DMS53 treated with DMSO at 0.1 percent for 48 hours (cell line): ENCODE measurements around the gene POLDIP3.

Experiments used
- DNase-seq: peaks from one replicate; lab custom pipeline; 2025; ENCODE audit not compliant: unreplicated experiment; lab: John Stamatoyannopoulos, UW

Gene POLDIP3

DNA sequence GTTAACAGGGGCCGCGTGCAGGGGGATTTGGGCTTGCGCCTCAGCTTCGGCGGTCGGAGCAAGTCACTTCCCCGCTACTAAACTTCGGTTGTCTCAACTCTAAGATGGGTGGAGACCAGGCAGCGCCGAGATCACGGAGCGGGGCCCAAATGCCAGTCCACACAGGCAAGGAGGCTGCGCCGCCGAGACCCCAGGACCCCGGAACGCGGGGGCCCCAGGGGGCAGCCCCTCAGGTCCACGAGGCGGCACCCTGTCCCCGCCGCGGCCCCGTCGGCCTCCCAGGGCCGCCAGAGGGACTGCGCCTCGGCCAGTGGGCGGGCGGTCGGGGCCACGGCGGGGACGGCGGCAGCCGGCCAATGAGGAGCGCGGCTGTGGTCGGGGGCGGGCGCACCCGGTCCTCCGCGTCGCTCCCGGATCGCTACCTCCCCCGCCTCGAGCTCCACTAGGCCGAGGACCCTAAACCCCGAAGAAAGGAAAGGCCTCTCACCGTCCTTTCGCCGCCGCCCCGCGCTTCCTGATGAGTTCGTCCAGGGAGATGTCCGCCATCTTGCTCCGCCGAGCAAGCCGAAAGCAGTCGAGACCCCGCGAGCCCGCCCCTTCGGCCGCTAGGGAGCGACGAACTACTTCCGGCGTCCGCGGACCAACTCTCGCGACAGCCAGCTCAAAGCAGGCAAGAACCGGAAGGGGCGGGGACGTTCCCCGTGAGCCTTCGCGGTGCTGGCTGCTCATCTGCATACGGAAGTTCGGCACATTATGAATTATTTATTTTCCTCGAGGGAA, at the start of gene POLDIP3:
Gene POLDIP3 (minus strand): TSS at position 572 of the 780 bp plus-strand sequence. CDS start 26 bp downstream, at position 546.
- peak; percentile 83 for DNase-seq

GRCh38 chr22:42661985-42662831, 47.5 kb upstream of the POLDIP3 start:
- peak; percentile 39 for DNase-seq

GRCh38 chr22:42656578-42656977, 41.9 kb upstream of the POLDIP3 start:
- no peak for DNase-seq

- DNase-seq: peak; percentile 84
These were observed 41.0 kb upstream of the POLDIP3 start for GRCh38 chr22:42655693-42656092.

DNA sequence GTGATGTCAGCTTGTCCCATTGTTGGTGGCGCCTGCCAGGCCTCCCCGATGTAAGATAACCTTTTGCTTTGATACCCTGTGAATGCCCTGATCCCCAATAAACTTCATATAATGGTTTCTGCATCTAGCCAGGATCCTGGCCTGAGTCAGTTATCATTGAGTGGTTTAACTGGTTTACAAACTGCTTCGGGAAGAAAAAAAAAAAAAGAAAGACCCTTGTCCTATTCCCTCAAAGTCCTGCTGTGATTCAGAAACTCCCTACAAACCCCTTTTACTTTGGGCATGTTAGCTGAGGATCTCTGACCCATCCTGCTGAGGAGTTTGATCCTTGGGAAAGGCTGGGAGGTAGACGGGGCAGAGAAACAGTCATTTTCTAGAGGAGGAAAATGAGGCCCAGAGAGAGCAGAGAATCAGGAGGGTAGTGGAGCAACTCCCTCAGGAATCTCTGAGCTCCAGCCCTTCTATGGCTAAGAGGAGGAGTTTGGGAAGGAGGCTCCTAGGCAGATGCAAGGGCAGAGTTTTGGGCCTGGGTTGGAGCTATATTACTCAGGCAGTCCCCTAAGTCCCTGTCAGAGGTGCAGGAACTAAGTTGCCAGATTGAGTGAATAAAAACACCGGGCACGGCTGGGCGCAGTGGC, 39.9 kb upstream of the POLDIP3 start:
- no peak for DNase-seq

DNA sequence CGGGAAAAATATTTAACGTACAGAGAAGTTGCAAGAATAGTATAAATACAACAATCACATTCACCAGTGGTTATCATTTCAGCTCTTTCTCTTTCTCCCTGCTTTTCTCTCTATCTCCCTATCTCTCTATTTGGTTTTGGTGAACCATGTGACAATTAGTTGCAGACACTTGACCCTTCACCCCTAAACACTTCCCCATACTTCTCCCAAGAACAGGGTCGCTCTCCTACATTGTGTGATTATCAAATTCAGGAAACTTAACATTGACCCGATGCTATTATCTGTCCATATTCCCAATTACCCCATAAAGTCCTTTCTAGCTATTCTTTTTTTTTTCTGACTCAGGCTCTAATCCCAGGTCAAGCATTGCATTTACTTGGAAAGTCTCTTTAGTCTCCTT, 39.3 kb upstream of the POLDIP3 start:
- DNase-seq: no peak

DNA sequence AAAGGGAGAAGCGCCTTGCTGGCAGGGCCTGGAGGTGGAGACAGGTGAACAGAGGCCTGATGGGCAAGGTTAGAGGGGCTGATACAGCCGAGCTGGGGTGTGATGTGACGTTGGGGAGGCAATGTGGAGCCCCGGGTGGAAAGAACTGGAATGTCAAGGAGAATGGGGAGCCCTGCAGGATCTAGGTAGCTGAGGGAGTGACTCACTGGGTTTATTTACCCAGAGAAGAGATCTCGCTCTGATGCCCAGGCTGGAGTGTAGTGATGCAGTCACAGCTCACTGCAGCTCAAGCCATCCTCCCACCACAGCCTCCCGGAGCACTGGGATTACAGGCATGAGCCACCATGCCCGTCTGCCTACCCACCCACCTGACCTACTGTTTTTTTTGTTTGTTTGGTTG, 36.5 kb upstream of the POLDIP3 start:
- peak; percentile 4 for DNase-seq

- DNase-seq: peak; percentile 41
These were observed 34.8 kb upstream of the POLDIP3 start, which contains the start of gene CYB5R3 for GRCh38 chr22:42649246-42650099. Gene CYB5R3 (minus strand): TSS chr22:42649392. CDS start chr22:42649315, 77 bp downstream.

DNA sequence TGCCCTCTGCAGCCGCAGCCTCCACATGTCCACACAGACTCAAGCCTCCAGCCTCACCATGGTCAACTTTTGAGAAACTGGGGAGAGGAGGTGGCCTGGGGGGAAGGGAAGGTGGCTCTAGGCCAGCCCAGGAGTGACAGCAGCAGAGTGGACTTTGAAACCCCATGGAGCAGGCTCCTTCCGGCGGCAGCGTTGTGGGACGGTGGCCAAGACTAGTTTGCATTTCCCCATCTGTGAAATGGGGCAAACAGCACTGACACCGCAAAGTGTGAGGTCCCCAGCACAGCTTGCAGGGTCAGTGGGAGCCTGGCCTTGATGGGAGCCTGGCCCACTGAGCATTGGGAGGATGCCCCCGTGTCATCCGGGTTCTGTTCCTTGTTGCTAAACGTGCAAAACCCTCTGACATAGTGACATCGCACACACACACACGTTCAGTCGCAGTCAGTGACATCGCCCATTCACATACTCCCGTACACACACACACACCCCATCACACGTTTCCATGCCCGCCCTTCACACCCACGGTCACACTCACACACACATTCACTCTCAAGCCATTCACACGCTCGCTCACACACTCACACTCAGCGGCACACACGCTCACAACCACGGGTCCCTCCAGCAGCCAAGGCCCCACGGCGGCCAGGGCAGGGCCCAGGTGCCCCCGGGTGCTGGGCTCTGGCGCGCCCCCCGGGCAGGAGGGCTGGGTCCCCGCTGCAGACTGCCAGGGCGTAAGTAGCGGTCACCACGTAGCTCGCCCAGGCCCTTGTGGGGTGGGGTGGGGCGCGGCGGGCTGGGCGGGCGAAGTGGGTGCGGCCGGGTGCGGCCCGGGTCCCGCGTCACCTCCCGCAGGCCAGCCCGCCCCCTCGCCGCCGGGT, 33.9 kb upstream of the POLDIP3 start:
- no peak for DNase-seq

DNA sequence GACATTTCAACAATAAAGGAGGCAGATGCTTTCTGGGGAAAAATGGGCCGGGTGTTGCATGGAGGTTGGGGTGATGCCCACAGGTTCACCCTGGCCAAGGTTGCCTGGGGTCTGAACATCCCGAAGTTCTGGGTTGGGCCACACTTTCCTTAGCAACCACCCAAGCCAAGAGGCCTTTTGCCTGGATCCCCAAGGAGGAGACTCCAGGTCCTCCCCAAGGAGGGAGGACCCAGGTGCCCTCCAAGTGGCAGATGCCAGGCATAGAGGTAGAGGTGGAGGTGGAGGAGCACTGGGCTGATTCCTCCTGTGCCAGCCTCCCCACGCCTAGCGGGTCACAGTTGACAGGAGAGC, 33.3 kb upstream of the POLDIP3 start:
- no peak for DNase-seq

GRCh38 chr22:42646569-42647525, 32.2 kb upstream of the POLDIP3 start:
- DNase-seq: no peak

- no peak for DNase-seq
These were observed 31.4 kb upstream of the POLDIP3 start for GRCh38 chr22:42645938-42646568.

- no peak for DNase-seq
These were observed 30.8 kb upstream of the POLDIP3 start for GRCh38 chr22:42645341-42645937.

DNA sequence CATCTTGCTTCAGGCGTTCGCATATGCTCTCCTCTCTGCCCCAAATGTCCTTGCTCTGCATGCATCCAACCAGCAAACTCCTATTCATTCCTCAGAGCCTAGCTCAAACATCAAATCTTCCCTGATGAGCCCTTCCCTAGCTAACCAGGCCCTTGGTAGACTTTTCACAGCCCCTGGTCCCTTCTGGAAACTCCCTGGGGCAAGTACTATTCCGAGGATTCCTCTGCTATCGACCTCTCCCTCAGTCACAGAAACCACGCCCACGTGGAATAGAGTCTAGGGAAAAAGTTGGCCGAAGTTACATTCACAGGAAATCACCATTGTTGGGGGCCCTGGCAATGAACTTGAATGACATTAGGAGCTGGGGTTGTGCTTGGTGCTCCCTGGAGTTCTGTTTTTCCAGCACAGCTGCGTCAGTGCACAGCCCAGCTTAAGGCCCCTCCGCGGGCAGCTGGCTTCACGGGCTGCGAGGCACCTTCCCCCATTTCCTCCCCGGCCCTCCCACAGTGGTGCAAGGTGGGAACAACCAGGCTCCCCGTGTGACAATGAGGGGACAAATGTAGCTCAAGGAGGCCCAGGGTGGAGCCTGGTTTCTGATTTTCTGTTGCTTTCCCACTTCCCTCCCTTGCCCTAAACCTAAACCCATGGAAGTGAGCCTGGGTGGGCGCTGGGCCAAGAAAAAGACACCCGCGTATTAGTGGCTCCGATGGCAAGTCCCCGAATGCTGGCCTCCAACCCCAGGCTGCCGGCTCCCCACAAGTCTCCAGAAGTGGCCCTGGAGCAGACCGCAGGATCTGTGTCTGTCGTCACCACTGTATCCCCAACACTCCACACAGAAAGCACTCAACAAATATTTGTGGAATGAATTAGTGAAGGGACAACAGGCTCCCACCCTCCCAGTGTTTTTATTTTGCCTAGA, 30.0 kb upstream of the POLDIP3 start:
- no peak for DNase-seq

DNA sequence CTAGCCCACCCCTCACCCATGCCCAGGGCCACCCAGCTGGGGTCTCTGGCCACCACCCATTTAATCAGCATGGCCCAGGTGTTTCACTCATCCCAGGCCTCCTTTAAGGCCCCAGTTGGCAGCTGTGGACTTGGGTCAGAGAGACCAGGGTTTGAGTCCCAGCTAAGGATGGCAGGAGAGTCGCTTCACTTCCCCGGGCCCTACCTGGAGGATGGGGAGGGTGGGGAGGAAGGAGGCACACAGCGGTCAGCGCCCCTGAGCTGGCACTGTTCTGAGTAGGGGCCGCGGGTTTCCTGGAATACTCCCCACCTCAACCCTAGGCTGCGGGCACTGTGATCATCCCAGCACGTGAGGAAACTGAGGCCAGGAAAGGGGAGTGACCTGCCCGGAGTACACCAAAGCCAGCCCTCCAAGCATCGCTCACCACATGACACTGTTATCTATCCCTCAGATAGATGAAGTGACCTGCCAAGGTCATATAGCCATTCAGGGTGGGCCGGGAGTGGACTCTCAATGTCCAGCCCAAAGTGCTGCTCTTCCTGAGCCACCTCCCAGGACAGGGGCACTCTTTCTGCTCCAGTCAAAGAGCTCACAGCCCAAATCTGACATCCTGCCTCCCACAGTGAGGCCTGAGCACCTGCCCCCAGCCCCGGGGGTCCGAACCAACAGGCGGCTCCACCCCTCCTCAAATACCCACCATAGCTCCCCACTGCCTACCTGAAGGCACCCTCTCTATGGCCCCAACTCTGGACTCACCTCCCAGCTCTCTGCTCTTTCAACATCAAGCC, 29.1 kb upstream of the POLDIP3 start:
- no peak for DNase-seq
